22Rv1 (cell line): ENCODE results near the gene COMTD1.

Source experiments
- H3K27ac ChIP-seq: fragments of 450-650 bp; 2 replicates; pipeline ENCODE4 v1.5.1; 2017
- CTCF ChIP-seq: fragments of 450-650 bp; IDR thresholded peaks from 2 replicates; pipeline ENCODE4 v1.5.1; 2017; ENCODE audit warnings: mild to moderate bottlenecking
- ZFX ChIP-seq: fragments of 450-650 bp; IDR thresholded peaks from 2 replicates; pipeline ENCODE4 v1.6.1; 2017; ENCODE audit warnings: antibody characterized with exemption, borderline replicate concordance

The COMTD1 gene

GRCh38 chr10:75244487-75245353 lies 9.0 kb upstream of the COMTD1 start:
- no peak overlapping the region for H3K27ac ChIP-seq
- no peak for TF ChIP-seq CTCF

GRCh38 chr10:75243426-75243825 lies 7.7 kb upstream of the COMTD1 start:
- H3K27ac ChIP-seq: no peak overlapping the region
- TF ChIP-seq CTCF (no peak), ZFX (no peak)

GRCh38 chr10:75240329-75241076 lies 4.7 kb upstream of the COMTD1 start:
- TF ChIP-seq CTCF: no peak
- TF ChIP-seq ZFX: no peak
- no peak overlapping the region for H3K27ac ChIP-seq

- no peak for TF ChIP-seq ZFX
- TF ChIP-seq CTCF: no peak
- no peak overlapping the region for H3K27ac ChIP-seq
These were observed 3.5 kb upstream of the COMTD1 start for GRCh38 chr10:75239096-75239790.

GRCh38 chr10:75238182-75239095 lies 2.7 kb upstream of the COMTD1 start:
- TF ChIP-seq ZFX: no peak
- no peak for TF ChIP-seq CTCF
- H3K27ac ChIP-seq: no peak overlapping the region

GRCh38 chr10:75236178-75236825 lies 545 bp upstream of the COMTD1 start:
- TF ChIP-seq ZFX: no peak
- peak; percentile 22 for TF ChIP-seq CTCF
- peak overlapping the region; percentile 99 for H3K27ac ChIP-seq
